Measurements from ENCODE around the gene FHIT.

FHIT gene

DNA sequence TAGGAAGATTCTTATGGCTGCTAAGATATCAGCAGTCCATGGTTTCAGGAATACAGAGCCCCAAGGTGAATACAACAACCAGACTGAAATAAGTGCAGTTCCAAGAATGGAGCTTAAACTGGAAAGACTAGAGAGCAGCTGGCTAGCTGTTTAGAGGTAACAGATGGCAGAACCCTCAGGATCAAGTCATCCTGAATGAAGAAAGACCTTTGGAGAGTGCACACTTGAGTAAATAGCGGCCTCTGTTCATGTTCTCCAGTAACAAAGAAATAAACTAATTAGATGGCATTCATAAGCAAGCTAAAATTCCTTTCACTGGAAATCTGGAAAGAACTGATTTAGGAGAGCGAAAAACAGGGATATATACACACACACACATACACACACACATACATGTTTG is 968.4 kb downstream of the FHIT start:
- H3K4me3 ChIP-seq (replicated peaks in 1 of 2; ENCODE audit: low read depth in 2 of 2, low read length in 2 of 2): no peak overlapping the region
- TF ChIP-seq, protein P1, sequence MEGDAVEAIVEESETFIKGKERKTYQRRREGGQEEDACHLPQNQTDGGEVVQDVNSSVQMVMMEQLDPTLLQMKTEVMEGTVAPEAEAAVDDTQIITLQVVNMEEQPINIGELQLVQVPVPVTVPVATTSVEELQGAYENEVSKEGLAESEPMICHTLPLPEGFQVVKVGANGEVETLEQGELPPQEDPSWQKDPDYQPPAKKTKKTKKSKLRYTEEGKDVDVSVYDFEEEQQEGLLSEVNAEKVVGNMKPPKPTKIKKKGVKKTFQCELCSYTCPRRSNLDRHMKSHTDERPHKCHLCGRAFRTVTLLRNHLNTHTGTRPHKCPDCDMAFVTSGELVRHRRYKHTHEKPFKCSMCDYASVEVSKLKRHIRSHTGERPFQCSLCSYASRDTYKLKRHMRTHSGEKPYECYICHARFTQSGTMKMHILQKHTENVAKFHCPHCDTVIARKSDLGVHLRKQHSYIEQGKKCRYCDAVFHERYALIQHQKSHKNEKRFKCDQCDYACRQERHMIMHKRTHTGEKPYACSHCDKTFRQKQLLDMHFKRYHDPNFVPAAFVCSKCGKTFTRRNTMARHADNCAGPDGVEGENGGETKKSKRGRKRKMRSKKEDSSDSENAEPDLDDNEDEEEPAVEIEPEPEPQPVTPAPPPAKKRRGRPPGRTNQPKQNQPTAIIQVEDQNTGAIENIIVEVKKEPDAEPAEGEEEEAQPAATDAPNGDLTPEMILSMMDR (IDR thresholded peaks at IDR 0.05; ENCODE audit: low read depth, low read length): no peak
- no peak for DNase-seq (ENCODE audit: low read depth in 2 of 2)

DNA sequence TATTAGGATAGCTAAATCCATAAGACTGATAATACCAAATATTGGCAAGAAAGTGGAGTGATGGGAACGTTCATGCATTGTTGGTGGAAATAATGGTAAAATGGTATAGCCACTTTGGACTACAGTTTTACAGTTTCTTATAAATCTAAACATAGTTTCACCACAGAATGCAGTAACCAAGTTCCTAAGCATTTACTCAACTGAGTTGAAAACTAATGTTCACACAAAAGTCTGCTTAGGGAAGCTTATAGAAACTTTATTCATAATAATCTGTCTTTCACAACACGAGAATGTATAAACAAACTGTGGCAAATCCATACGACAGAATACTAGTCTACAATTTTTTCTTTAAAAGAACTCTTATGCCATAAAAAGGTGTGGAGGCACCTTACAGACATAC is 969.3 kb downstream of the FHIT start:
- no peak overlapping the region for H3K4me3 ChIP-seq (replicated peaks in 1 of 2; ENCODE audit: low read depth in 2 of 2, low read length in 2 of 2)
- TF ChIP-seq, protein P1 (IDR thresholded peaks at IDR 0.05; ENCODE audit: low read depth, low read length): no peak
- no peak for DNase-seq (ENCODE audit: low read depth in 2 of 2)

DNA sequence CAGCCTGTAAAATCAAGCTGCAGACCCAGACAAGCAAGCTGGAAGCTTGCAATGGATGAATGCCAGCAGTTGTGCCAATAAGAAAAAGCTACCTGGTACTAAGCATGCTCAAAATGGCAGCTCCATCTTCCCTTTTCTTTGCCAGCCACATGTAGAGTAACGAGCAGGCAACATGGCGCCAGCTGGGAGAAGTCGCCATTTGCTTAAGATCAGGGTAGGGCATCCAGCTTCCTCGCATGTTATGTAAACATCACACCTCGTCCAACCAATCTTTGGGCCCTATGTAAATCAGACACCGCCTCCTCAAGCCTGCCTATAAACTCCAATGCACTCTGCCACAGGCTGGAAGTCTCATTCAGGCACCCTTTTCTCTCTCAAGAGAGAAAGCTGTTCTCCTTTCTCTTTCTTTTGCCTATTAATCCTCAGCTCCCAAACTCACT is 973.9 kb downstream of the FHIT start:
- H3K4me3 ChIP-seq (replicated peaks in 1 of 2; ENCODE audit: low read depth in 2 of 2, low read length in 2 of 2): no peak overlapping the region
- no peak for DNase-seq (ENCODE audit: low read depth in 2 of 2)
- TF ChIP-seq, protein P1 (IDR thresholded peaks at IDR 0.05; ENCODE audit: low read depth, low read length): no peak

DNA sequence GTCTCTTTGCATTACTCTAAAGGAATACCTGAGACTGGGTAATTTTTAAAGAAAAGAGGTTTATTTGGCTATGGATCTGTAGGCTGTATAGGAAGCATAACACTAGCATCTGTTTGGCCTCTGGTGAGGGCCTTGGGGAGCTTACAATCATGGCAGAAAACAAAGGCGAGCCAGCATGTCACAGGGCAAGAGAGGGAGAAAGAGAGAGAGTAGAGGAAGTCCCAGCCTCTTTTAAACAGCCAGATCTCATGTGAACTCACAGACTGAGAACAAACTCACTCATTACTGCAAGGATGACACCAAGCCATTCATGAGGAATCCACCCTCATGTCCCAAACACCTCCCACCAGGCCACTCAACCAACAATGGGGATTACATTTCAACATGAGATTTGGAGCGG is 974.6 kb downstream of the FHIT start:
- no peak for DNase-seq (ENCODE audit: low read depth in 2 of 2)
- TF ChIP-seq, protein P1 (IDR thresholded peaks at IDR 0.05; ENCODE audit: low read depth, low read length): no peak
- no peak overlapping the region for H3K4me3 ChIP-seq (replicated peaks in 1 of 2; ENCODE audit: low read depth in 2 of 2, low read length in 2 of 2)

DNA sequence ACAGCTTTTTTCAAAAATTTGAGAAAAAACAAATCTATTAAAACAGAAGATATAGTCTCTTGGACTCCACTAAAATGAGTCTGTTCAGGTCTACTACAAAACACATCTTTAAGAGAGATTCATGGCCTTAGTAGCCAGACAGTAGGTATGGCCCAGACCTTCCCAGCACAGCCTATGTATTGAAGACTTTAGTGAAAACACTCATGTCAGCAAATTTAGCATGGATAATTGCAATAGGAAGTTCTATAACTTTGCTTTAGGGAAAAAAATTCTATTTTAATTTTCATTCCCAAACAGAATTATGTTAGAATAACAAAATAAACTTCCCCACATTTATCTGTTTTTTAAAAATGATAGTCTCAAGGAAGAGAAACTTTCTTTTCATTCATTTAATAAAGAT is 976.6 kb downstream of the FHIT start:
- no peak for DNase-seq (ENCODE audit: low read depth in 2 of 2)
- H3K4me3 ChIP-seq (replicated peaks in 1 of 2; ENCODE audit: low read depth in 2 of 2, low read length in 2 of 2): no peak overlapping the region
- TF ChIP-seq, protein P1 (IDR thresholded peaks at IDR 0.05; ENCODE audit: low read depth, low read length): no peak

DNA sequence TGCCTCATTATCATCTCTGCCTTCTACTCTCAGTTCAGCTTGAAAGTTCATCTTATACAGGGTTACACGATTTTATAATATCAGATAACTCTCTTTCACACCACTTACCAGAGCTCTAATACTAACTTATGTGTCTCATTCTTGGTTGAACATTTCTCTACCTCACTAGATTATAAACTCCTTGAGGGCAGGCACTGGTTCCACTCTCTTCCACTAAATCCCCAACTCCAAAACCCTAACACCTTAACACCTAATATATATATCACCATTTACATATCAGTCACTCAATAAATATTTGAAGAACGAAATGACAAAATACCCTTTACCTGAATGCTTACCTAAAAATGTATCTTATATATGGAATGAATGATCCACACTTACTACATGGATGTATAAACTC is 977.2 kb downstream of the FHIT start:
- H3K4me3 ChIP-seq (replicated peaks in 1 of 2; ENCODE audit: low read depth in 2 of 2, low read length in 2 of 2): no peak overlapping the region
- no peak for DNase-seq (ENCODE audit: low read depth in 2 of 2)
- TF ChIP-seq, protein P1 (IDR thresholded peaks at IDR 0.05; ENCODE audit: low read depth, low read length): no peak

DNA sequence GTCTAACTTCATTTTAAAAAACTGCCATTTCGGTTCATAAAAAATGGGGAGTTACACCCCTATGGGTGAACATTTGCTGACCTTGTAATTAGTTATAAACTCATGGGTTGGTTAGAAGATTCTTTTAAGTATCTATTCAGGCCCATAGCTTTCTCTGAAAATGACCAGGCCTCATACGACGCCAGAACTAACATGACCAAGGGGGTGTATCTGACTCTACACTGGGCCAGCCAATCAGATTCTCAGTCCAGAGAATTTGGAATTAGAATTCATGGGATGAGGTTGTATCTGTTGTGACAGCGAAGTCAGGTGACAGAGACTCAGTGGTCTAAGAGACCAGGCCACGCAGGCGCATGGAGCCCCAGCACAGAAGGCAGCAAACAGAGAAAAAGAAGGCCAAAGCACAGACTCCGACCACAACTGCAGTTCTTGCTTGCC is 981.4 kb downstream of the FHIT start:
- no peak for DNase-seq (ENCODE audit: low read depth in 2 of 2)

More for the DNA sequence above, 981.4 kb downstream of the FHIT start:
- H3K4me3 ChIP-seq (replicated peaks in 1 of 2; ENCODE audit: low read depth in 2 of 2, low read length in 2 of 2): no peak overlapping the region
- TF ChIP-seq, protein P1 (IDR thresholded peaks at IDR 0.05; ENCODE audit: low read depth, low read length): no peak

Data from cardiac fibroblast (primary cell).